Stomach (tissue), 9 donors: ENCODE data around the gene IL4. TPM values are rescaled to one million over a fixed set of nuclear protein-coding genes. Genes with fewer than 3 reads are reported as not detected.
A peak's percentile ranks its signal among the peaks of the same experiment; 100 is the strongest.

Experiments
- DNase-seq, 2 donors: peaks; one replicate each; pipeline versions ENCODE4 v3.0.0 to v3.0.0-alpha.2; 2013 to 2019
- H3K27ac ChIP-seq, 5 donors: fragments of 200-600 bp in 4 of 5; sonication (generic) in 4 of 5; one replicate each; pipeline ENCODE4 v1.5.1; 2013 to 2019; ENCODE audit warnings: mild to moderate bottlenecking in 1 of 5, moderate library complexity in 1 of 5
- H3K27me3 ChIP-seq, 3 donors: fragments of 200-600 bp; sonication (generic); one replicate each; pipeline ENCODE4 v1.5.1; 2017 to 2019; ENCODE audit warnings: mixed run types in 1 of 3
- H3K36me3 ChIP-seq, 4 donors: fragments of 200-600 bp; sonication (generic); 1 replicate in 3 of 4; 2 replicates in 1 of 4; pipeline ENCODE4 v1.5.1; 2016 to 2019
- H3K4me1 ChIP-seq, 4 donors: fragments of 200-600 bp; sonication (generic); one replicate each; pipeline ENCODE4 v1.5.1; 2016 to 2019
- H3K4me3 ChIP-seq, 4 donors: fragments of 200-600 bp; sonication (generic) in 3 of 4; one replicate each; pipeline ENCODE4 v1.5.1; 2016 to 2019; ENCODE audit warnings: mild to moderate bottlenecking in 1 of 4
- H3K9me3 ChIP-seq, 4 donors: fragments of 200-600 bp; sonication (generic); one replicate each; pipeline ENCODE4 v1.5.1; 2016 to 2019
- CTCF ChIP-seq, 7 experiments: fragments of 450-650 bp in 4 of 7; fragments of 200-600 bp in 3 of 7; sonication (generic) in 3 of 7; IDR thresholded peaks; one replicate each; pipeline ENCODE4 v1.5.1; 2016 to 2019; ENCODE audit warnings: antibody characterized with exemption in 7 of 7, control low read depth in 2 of 7, mild to moderate bottlenecking in 1 of 7
- EP300 ChIP-seq: sonication (generic); formaldehyde crosslinking; IDR thresholded peaks from one replicate; pipeline ENCODE4 v1.6.1; 2017; ENCODE audit warnings: antibody characterized with exemption
- POLR2A ChIP-seq, 4 donors: fragments of 450-650 bp; IDR thresholded peaks; one replicate each; pipeline ENCODE4 v1.6.1; 2016; ENCODE audit warnings: antibody characterized with exemption in 4 of 4, control low read depth in 2 of 4, mild to moderate bottlenecking in 1 of 4, moderate library complexity in 1 of 4
- POLR2AphosphoS5 ChIP-seq, 3 donors: sonication (generic); formaldehyde crosslinking; IDR thresholded peaks; one replicate each; pipeline ENCODE4 v1.6.1; 2016; ENCODE audit warnings: antibody characterized with exemption in 3 of 3
- WGBS, 5 donors: extraction: QIAGEN DNeasy Blood & Tissue Kit in 3 of 5; methylation state at CpG; one replicate each; pipeline versions ENCODE4 v1.1.5 to v1.1.7; 2013 to 2018; 5-methylcytosine and 5-hydroxymethylcytosine counted together
- intact Hi-C: fragments of 100-400 bp; cut with DNase I; formaldehyde crosslinking; loops from one replicate; pipeline ENCODE4 v1.15.1; 2023; ENCODE audit warnings: low total_unique reads
- polyA plus RNA-seq, 3 donors: library from polyadenylated mRNA; stranded (reverse); fragments of 200-250 nt; gene quantifications; one replicate each; pipeline ENCODE4 v1.2.3, GENCODE V29; 2013
- total RNA-seq, 5 donors: library from RNA; depleted of rRNA; stranded (reverse); fragments of >200 nt; gene quantifications; one replicate each; pipeline versions ENCODE4 v1.1.0 to v1.2.3, GENCODE V29; 2014 to 2016
- donor health status: healthy with polysubstance abuse.
- donor health status: Bipolar disorder and iron deficiency.
- donor health status: healthy.

The IL4 gene
- total and polyA plus RNA-seq, 8 donors, result not detected

- 95 to 97% (median 96%) methylated on average over 6 to 9 of the region's 9 CpGs for WGBS, 5 donors
- intact Hi-C loops, result no loop called here
- Histone ChIP-seq H3K27me3 (peaks cover 0 to 12% (median 1%) of the 10 kb centered on the region in 3 donors), H3K4me1 (peaks cover 0 to 12% (median 10%) of the 10 kb centered on the region in 4 donors), H3K9me3 (no peaks in the 10 kb centered on the region), H3K4me3 (no peak overlapping the region), H3K27ac (no peak overlapping the region), H3K36me3 (no peaks in the 10 kb centered on the region)
- peak in 1 of 2 donors; percentile 23 for DNase-seq
- TF ChIP-seq POLR2AphosphoS5 (IDR thresholded peaks at IDR 0.05) (no peak), POLR2A (IDR thresholded peaks at IDR 0.05) (no peak), EP300 (no peak), CTCF (IDR thresholded peaks at IDR 0.05) (no peak)
Observed at GRCh38 chr5:132662004-132662401, 11.8 kb upstream of the IL4 start.

- Histone ChIP-seq H3K36me3 (no peaks in the 10 kb centered on the region), H3K9me3 (no peaks in the 10 kb centered on the region), H3K27me3 (peaks cover 0 to 8% (median 0%) of the 10 kb centered on the region in 3 donors), H3K4me3 (no peak overlapping the region), H3K4me1 (peaks cover 0 to 12% (median 10%) of the 10 kb centered on the region in 4 donors), H3K27ac (no peak overlapping the region)
- DNase-seq, result peak; percentile 24 to 61
- TF ChIP-seq CTCF (IDR thresholded peaks at IDR 0.05) (no peak), EP300 (no peak), POLR2A (IDR thresholded peaks at IDR 0.05) (no peak), POLR2AphosphoS5 (IDR thresholded peaks at IDR 0.05) (no peak)
- intact Hi-C loops, result no loop called here
- WGBS, 5 donors, result 71 to 79% (median 73%) methylated on average over 16 to 25 of the region's 25 CpGs
Observed at GRCh38 chr5:132662925-132663770, 10.6 kb upstream of the IL4 start.

GRCh38 chr5:132663771-132664695 is 9.8 kb upstream of the IL4 start:
- intact Hi-C loops, result no loop called here
- H3K27me3 ChIP-seq, result peaks cover 0 to 4% (median 0%) of the 10 kb centered on the region in 3 donors
- no peak for TF ChIP-seq POLR2AphosphoS5 (IDR thresholded peaks at IDR 0.05)
- no peak for TF ChIP-seq POLR2A (IDR thresholded peaks at IDR 0.05)
- TF ChIP-seq CTCF (IDR thresholded peaks at IDR 0.05), result no peak
- TF ChIP-seq EP300, result no peak
- no peak overlapping the region for H3K4me3 ChIP-seq
- no peaks in the 10 kb centered on the region for H3K9me3 ChIP-seq
- H3K27ac ChIP-seq, result no peak overlapping the region
- DNase-seq, result peak; percentile 16 to 38
- peaks cover 0 to 12% (median 10%) of the 10 kb centered on the region in 4 donors for H3K4me1 ChIP-seq
- WGBS, 5 donors, result 81 to 87% (median 84%) methylated on average over 12 to 13 of the region's 13 CpGs
- no peaks in the 10 kb centered on the region for H3K36me3 ChIP-seq

GRCh38 chr5:132664696-132665209 is 9.0 kb upstream of the IL4 start:
- Histone ChIP-seq H3K27ac (no peak overlapping the region), H3K4me1 (peaks cover 0 to 12% (median 10%) of the 10 kb centered on the region in 4 donors), H3K27me3 (peaks cover 0 to under 1% (median 0%) of the 10 kb centered on the region in 3 donors), H3K9me3 (no peaks in the 10 kb centered on the region), H3K36me3 (no peaks in the 10 kb centered on the region), H3K4me3 (no peak overlapping the region)
- TF ChIP-seq POLR2AphosphoS5 (IDR thresholded peaks at IDR 0.05) (no peak), EP300 (no peak), POLR2A (IDR thresholded peaks at IDR 0.05) (no peak), CTCF (IDR thresholded peaks at IDR 0.05) (no peak)
- WGBS, 5 donors, result 97 to 99% (median 98%) methylated on average over 8 to 9 of the region's 9 CpGs
- intact Hi-C loops, result no loop called here
- DNase-seq, result peak in 1 of 2 donors; percentile 14
